GM12878 (cell line): ENCODE data around the gene CTBP1. TPM values are rescaled to one million over a fixed set of nuclear protein-coding genes. Genes with fewer than 3 reads are reported as not detected.

ENCODE experiments used
- ATAC-seq: fragments of 200-7000 bp; cut with Tn5 transposase; 3 replicates; pipeline ENCODE4 v1.9.1; 2020; ENCODE audit warnings: mild to moderate bottlenecking, moderate library complexity
- BruUV-seq: library from RNA; stranded (reverse); fragments of 400-500 nt; replicated peaks from 2 replicates; lab custom pipeline; 2021; lab: Mats Ljungman, UMichigan
- CTCF ChIA-PET: fragments of 300-600 bp; sonication (Branson Sonifier 250); formaldehyde crosslinking; extraction: SDS; loops from one replicate; lab custom pipeline; 2021; ENCODE audit warnings: inconsistent platforms; lab: Yijun Ruan, JAX
- POLR2A ChIA-PET: fragments of 350-600 bp; formaldehyde crosslinking; extraction: SDS; loops from one replicate; lab custom pipeline; 2021; ENCODE audit warnings: inconsistent platforms; lab: Charles Lee
- RAD21 ChIA-PET: fragments of 300-600 bp; sonication (Branson Sonifier 250); formaldehyde crosslinking; loops from one replicate; lab custom pipeline; 2023; ENCODE audit warnings: antibody characterized with exemption; ENCODE audit not compliant: unreplicated experiment; lab: Charles Lee
- SMC1A ChIA-PET: fragments of 300-600 bp; sonication (Branson Sonifier 250); formaldehyde crosslinking; loops from one replicate; lab custom pipeline; 2023; ENCODE audit not compliant: unreplicated experiment, uncharacterized antibody; lab: Charles Lee
- DNase-seq: peaks from one replicate; pipeline ENCODE4 v3.0.0-alpha.2; 2011; ENCODE audit warnings: low read depth, low spot score
- FAIRE-seq: peaks from 3 replicates; lab custom pipeline; 2011; peaks lifted over from hg19 to GRCh38; lab: Jason Lieb, UNC
- H2AFZ ChIP-seq: 2 replicates; pipeline ENCODE4 v1.6.0; 2011; ENCODE audit warnings: low read depth, low read length, control low read depth; ENCODE audit not compliant: control insufficient read depth
- H3K27ac ChIP-seq: 2 replicates; pipeline ENCODE4 v1.5.1; 2011; ENCODE audit warnings: control low read depth; ENCODE audit not compliant: control insufficient read depth, insufficient read depth
- H3K27me3 ChIP-seq, 2 experiments: replicated peaks in 1 of 2; 2 replicates each; pipeline versions ENCODE4 v1.6.0 to v1.6.1; 2011; ENCODE audit warnings: low read length in 1 of 2; ENCODE audit not compliant: control insufficient read depth in 2 of 2, insufficient read depth in 2 of 2
- H3K36me3 ChIP-seq, 2 experiments: 2 replicates each; pipeline ENCODE4 v1.5.1; 2011; ENCODE audit warnings: low read length in 1 of 2; ENCODE audit not compliant: control insufficient read depth in 2 of 2, insufficient read depth in 2 of 2
- H3K4me1 ChIP-seq: 2 replicates; pipeline ENCODE4 v1.6.1; 2011; ENCODE audit warnings: mild to moderate bottlenecking, low read length, moderate library complexity, mixed read lengths; ENCODE audit not compliant: control insufficient read depth, insufficient read depth
- H3K4me2 ChIP-seq: 2 replicates; pipeline ENCODE4 v1.6.0; 2011; ENCODE audit warnings: control low read depth; ENCODE audit not compliant: control insufficient read depth, insufficient read depth
- H3K4me3 ChIP-seq: fragments of 200-600 bp; sonication (generic); 2 replicates; pipeline ENCODE4 v1.5.1; 2016
- H3K79me2 ChIP-seq: 2 replicates; pipeline ENCODE4 v1.6.0; 2011; ENCODE audit warnings: low read length; ENCODE audit not compliant: control insufficient read depth, insufficient read depth
- H3K9ac ChIP-seq: 2 replicates; pipeline ENCODE4 v1.8.0; 2011; ENCODE audit warnings: low read length, control low read depth, mixed read lengths; ENCODE audit not compliant: control insufficient read depth, insufficient read depth
- H3K9me3 ChIP-seq: replicated peaks from 3 replicates; pipeline ENCODE4 v1.5.1; 2011; ENCODE audit warnings: mild to moderate bottlenecking, low read length; ENCODE audit not compliant: control insufficient read depth, insufficient read depth
- H4K20me1 ChIP-seq: 2 replicates; pipeline ENCODE4 v1.6.0; 2011; ENCODE audit not compliant: control insufficient read depth, insufficient read depth
- BACH1 ChIP-seq: fragments of 450-650 bp; IDR thresholded peaks from 2 replicates; pipeline ENCODE4 v1.6.1; 2017; ENCODE audit warnings: mild to moderate bottlenecking, borderline replicate concordance
- FOXM1 ChIP-seq: IDR thresholded peaks from 2 replicates; pipeline ENCODE4 v1.6.1; 2012; ENCODE audit warnings: low read depth, mild to moderate bottlenecking, inconsistent platforms, low read length, moderate library complexity
- KAT2A ChIP-seq: conservative IDR thresholded peaks from 2 replicates; pipeline ENCODE4 v1.6.1; 2011; ENCODE audit warnings: low read depth, low read length; ENCODE audit not compliant: control insufficient read depth
- KLF5 ChIP-seq: fragments of 450-650 bp; IDR thresholded peaks from 2 replicates; pipeline ENCODE4 v1.6.1; 2014; ENCODE audit warnings: mild to moderate bottlenecking; ENCODE audit not compliant: partially characterized antibody
- MEF2A ChIP-seq: IDR thresholded peaks from 2 replicates; pipeline ENCODE4 v1.6.1; 2011; ENCODE audit warnings: low read depth, mild to moderate bottlenecking, low read length, moderate library complexity; ENCODE audit not compliant: insufficient read depth
- MXI1 ChIP-seq: fragments of 150-350 bp; IDR thresholded peaks from 2 replicates; pipeline ENCODE4 v1.6.1; 2011; ENCODE audit warnings: low read depth, mild to moderate bottlenecking, inconsistent platforms, low read length, improper control_type of control experiment
- NBN ChIP-seq: fragments of 450-650 bp; IDR thresholded peaks from 2 replicates; pipeline ENCODE4 v1.6.1; 2016
- NFYA ChIP-seq: IDR thresholded peaks from 2 replicates; pipeline ENCODE4 v1.6.1; 2011; ENCODE audit warnings: low read depth, mild to moderate bottlenecking, low read length, improper control_type of control experiment, borderline replicate concordance
- POLR2A ChIP-seq: IDR thresholded peaks from 2 replicates; pipeline ENCODE4 v1.6.1; 2011; ENCODE audit warnings: low read depth, mild to moderate bottlenecking, low read length
- RAD21 ChIP-seq: IDR thresholded peaks from 2 replicates; pipeline ENCODE4 v1.6.1; 2011; ENCODE audit warnings: mild to moderate bottlenecking, low read depth, low read length, moderate library complexity; ENCODE audit not compliant: insufficient read depth
- SIX5 ChIP-seq: IDR thresholded peaks from 2 replicates; pipeline ENCODE4 v1.6.1; 2011; ENCODE audit warnings: mild to moderate bottlenecking, low read depth, low read length, moderate library complexity; ENCODE audit not compliant: severe bottlenecking
- SMAD5 ChIP-seq: IDR thresholded peaks from 2 replicates; pipeline ENCODE4 v1.6.1; 2016; ENCODE audit warnings: antibody characterized with exemption, low read depth
- STAT3 ChIP-seq: IDR thresholded peaks from 2 replicates; pipeline ENCODE4 v1.6.1; 2011; ENCODE audit warnings: low read depth, low read length, improper control_type of control experiment
- SUZ12 ChIP-seq: fragments of 200-600 bp; sonication (generic); IDR thresholded peaks from one replicate; pipeline ENCODE4 v1.6.1; 2018; ENCODE audit warnings: antibody characterized with exemption, mild to moderate bottlenecking; ENCODE audit not compliant: unreplicated experiment
- YY1 ChIP-seq: IDR thresholded peaks from 2 replicates; pipeline ENCODE4 v1.6.1; 2011; ENCODE audit warnings: low read depth, mild to moderate bottlenecking, low read length
- ZNF24 ChIP-seq: fragments of 450-650 bp; IDR thresholded peaks from 2 replicates; pipeline ENCODE4 v1.6.1; 2017; ENCODE audit warnings: antibody characterized with exemption, mild to moderate bottlenecking
- WGBS: methylation state at CpG from one replicate; pipeline ENCODE4 v1.1.6; 2016; ENCODE audit warnings: low lambda C conversion rate; ENCODE audit not compliant: insufficient replicate concordance, insufficient coverage; ENCODE audit errors: missing lambda C conversion rate; 5-methylcytosine and 5-hydroxymethylcytosine counted together
- in situ Hi-C: fragments of 300-500 bp; cut with MboI; formaldehyde crosslinking; loops from 9 replicates; pipeline ENCODE4 v1.14.3; 2018; ENCODE audit warnings: mixed read lengths
- intact Hi-C: fragments of 100-400 bp; cut with micrococcal nuclease; formaldehyde crosslinking; loops from one replicate; pipeline ENCODE4 v1.14.2; 2022; ENCODE audit not compliant: unreplicated experiment
- polyA plus RNA-seq, 11 experiments: library from polyadenylated mRNA; depleted of rRNA in 4 of 11; unstranded in 6 of 11; stranded (reverse) in 5 of 11; fragments of >200 nt; fragmentation: Nextera tagmentation in 4 of 11; fragmentation: Illumina TruSeq in 1 of 11; extraction: Ambion mirVana in 4 of 11; extraction: Trizol in 1 of 11; gene quantifications; 1 replicate in 1 of 11; 2 replicates in 10 of 11; pipeline versions ENCODE4 v1.2.1 to v1.2.3, GENCODE V29; 2011 to 2016; ENCODE audit warnings: inconsistent platforms in 2 of 11, missing spikeins in 2 of 11, low read depth in 1 of 11
- total RNA-seq, 4 experiments: library from RNA; depleted of rRNA in 3 of 4; stranded (reverse); fragments of >200 nt in 3 of 4; fragmentation: Illumina TruSeq in 1 of 4; extraction: Trizol in 1 of 4; gene quantifications; 2 replicates each; pipeline versions ENCODE4 v1.2.1 to v1.2.3, GENCODE V29; 2013 to 2021
- TF ChIP-seq, protein P1 (sequence below), 3 experiments: IDR thresholded peaks in 2 of 3; conservative IDR thresholded peaks in 1 of 3; 2 replicates each; pipeline ENCODE4 v1.5.1; 2011; ENCODE audit warnings: low read depth in 3 of 3, low read length in 3 of 3, mild to moderate bottlenecking in 3 of 3, control low read depth in 2 of 3, moderate library complexity in 2 of 3, inconsistent platforms in 1 of 3, mixed read lengths in 1 of 3; ENCODE audit not compliant: control insufficient read depth in 2 of 3, insufficient read depth in 1 of 3; ENCODE audit errors: extremely low read depth in 1 of 3
- TF ChIP-seq, protein P2 (sequence below): fragments of 450-650 bp; IDR thresholded peaks from 2 replicates; pipeline ENCODE4 v1.6.1; 2017; ENCODE audit warnings: mild to moderate bottlenecking, low read depth, inconsistent platforms; ENCODE audit not compliant: poor library complexity, severe bottlenecking
- TF ChIP-seq, protein P3 (sequence below): fragments of 450-650 bp; conservative IDR thresholded peaks from 2 replicates; pipeline ENCODE4 v1.6.1; 2017; ENCODE audit warnings: mild to moderate bottlenecking, moderate library complexity

CTBP1 gene
- total and polyA plus RNA-seq, 10 of the 15 experiments (the other 5 are each of a cell fraction or from before 2014, with no cell fraction given) = 7.4 to 182 (median 63.1) TPM

DNA sequence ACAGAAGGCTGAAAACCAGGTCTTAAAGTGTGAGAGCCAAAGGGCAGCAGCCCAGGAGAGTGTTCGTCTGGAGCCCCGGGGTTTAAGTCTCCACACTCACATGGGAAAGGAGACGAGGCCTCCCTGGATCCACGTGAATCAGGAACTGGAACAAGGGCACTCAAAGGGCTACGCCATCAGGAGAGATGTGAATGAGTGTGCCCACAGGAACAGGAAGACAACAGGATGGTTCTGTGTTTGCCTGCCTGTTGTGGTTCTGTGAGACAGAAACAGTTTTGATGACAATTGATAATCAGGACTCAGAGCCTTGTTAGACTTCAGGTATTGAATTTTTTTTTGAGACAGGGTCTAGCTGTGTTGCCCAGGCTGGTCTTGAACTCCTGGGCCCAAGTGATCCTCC lies 4.9 kb upstream of the CTBP1 start:
- Histone ChIP-seq H2AFZ (no peak overlapping the region), H3K9me3 (peaks cover 24% of the 10 kb centered on the region), H3K79me2 (peaks cover 10% of the 10 kb centered on the region), H3K9ac (no peak overlapping the region), H3K4me2 (no peak overlapping the region), H3K4me1 (peaks cover 10% of the 10 kb centered on the region; the same call in 1 of the 2 replicates), H3K27ac (no peak overlapping the region), H3K36me3 (peaks cover 0 to 4% of the 10 kb centered on the region in 2 experiments; a peak in 2 of 4 replicates), H3K4me3 (no peak overlapping the region), H3K27me3 (no peaks in the 10 kb centered on the region), H4K20me1 (no peaks in the 10 kb centered on the region)
- ChIA-PET SMC1A (no interaction called here), CTCF (no interaction called here), POLR2A (interaction anchor here (0.6 kb wide), 1 partner anchor 476 kb away, joined by 5 read pairs; no protein-coding TSS in a partner anchor), RAD21 (no interaction called here)
- TF ChIP-seq ZNF24 = no peak
- TF ChIP-seq, protein P1, sequence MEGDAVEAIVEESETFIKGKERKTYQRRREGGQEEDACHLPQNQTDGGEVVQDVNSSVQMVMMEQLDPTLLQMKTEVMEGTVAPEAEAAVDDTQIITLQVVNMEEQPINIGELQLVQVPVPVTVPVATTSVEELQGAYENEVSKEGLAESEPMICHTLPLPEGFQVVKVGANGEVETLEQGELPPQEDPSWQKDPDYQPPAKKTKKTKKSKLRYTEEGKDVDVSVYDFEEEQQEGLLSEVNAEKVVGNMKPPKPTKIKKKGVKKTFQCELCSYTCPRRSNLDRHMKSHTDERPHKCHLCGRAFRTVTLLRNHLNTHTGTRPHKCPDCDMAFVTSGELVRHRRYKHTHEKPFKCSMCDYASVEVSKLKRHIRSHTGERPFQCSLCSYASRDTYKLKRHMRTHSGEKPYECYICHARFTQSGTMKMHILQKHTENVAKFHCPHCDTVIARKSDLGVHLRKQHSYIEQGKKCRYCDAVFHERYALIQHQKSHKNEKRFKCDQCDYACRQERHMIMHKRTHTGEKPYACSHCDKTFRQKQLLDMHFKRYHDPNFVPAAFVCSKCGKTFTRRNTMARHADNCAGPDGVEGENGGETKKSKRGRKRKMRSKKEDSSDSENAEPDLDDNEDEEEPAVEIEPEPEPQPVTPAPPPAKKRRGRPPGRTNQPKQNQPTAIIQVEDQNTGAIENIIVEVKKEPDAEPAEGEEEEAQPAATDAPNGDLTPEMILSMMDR (IDR thresholded peaks at IDR 0.05 in 2 of 3, conservative IDR thresholded peaks at IDR 0.05 in 1 of 3; ENCODE audit: control insufficient read depth in 2 of 3, extremely low read depth in 1 of 3, insufficient read depth in 1 of 3, low read depth in 3 of 3, low read length in 3 of 3) = no peak
- TF ChIP-seq, protein P2, sequence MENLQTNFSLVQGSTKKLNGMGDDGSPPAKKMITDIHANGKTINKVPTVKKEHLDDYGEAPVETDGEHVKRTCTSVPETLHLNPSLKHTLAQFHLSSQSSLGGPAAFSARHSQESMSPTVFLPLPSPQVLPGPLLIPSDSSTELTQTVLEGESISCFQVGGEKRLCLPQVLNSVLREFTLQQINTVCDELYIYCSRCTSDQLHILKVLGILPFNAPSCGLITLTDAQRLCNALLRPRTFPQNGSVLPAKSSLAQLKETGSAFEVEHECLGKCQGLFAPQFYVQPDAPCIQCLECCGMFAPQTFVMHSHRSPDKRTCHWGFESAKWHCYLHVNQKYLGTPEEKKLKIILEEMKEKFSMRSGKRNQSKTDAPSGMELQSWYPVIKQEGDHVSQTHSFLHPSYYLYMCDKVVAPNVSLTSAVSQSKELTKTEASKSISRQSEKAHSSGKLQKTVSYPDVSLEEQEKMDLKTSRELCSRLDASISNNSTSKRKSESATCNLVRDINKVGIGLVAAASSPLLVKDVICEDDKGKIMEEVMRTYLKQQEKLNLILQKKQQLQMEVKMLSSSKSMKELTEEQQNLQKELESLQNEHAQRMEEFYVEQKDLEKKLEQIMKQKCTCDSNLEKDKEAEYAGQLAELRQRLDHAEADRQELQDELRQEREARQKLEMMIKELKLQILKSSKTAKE = no peak
- TF ChIP-seq NBN = no peak
- no peak for TF ChIP-seq SMAD5
- no peak for TF ChIP-seq SUZ12
- TF ChIP-seq BACH1 = no peak
- no peak for TF ChIP-seq KLF5
- TF ChIP-seq STAT3 = no peak
- TF ChIP-seq, protein P3, sequence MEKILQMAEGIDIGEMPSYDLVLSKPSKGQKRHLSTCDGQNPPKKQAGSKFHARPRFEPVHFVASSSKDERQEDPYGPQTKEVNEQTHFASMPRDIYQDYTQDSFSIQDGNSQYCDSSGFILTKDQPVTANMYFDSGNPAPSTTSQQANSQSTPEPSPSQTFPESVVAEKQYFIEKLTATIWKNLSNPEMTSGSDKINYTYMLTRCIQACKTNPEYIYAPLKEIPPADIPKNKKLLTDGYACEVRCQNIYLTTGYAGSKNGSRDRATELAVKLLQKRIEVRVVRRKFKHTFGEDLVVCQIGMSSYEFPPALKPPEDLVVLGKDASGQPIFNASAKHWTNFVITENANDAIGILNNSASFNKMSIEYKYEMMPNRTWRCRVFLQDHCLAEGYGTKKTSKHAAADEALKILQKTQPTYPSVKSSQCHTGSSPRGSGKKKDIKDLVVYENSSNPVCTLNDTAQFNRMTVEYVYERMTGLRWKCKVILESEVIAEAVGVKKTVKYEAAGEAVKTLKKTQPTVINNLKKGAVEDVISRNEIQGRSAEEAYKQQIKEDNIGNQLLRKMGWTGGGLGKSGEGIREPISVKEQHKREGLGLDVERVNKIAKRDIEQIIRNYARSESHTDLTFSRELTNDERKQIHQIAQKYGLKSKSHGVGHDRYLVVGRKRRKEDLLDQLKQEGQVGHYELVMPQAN = no peak
- TF ChIP-seq MXI1 = no peak
- TF ChIP-seq SIX5 = no peak
- no peak for TF ChIP-seq NFYA
- no peak for TF ChIP-seq POLR2A
- TF ChIP-seq RAD21 = no peak
- no peak for TF ChIP-seq MEF2A
- no peak for TF ChIP-seq KAT2A
- no peak for TF ChIP-seq FOXM1
- no peak for TF ChIP-seq YY1
- intact Hi-C loops (no loop called here), in situ Hi-C loops (loop anchor here (5.0 kb wide), 1 partner anchor 98 kb away; no protein-coding TSS in a partner anchor)
- no peak for FAIRE-seq
- DNase-seq = no peak
- ATAC-seq = no peak
- no TSS peak for BruUV-seq
- WGBS = 97% methylated on average over 5 of the region's 5 CpGs
